OCI-LY7 (cell line): ENCODE measurements around the gene FOXD1. TPM values are rescaled to one million over a fixed set of nuclear protein-coding genes. Genes with fewer than 3 reads are reported as not detected.
"Not testable (repeated sequence)": the region's sequence is repeated elsewhere in the genome, so short reads cannot be mapped to it uniquely, and the experiment has no call there.

ENCODE experiments used
- BruUV-seq: library from RNA; stranded (reverse); fragments of 400-500 nt; replicated peaks from 2 replicates; lab custom pipeline; 2021; lab: Mats Ljungman, UMichigan
- CTCF ChIA-PET: fragments of 300-600 bp; sonication (Branson Sonifier 250); formaldehyde crosslinking; loops from one replicate; lab custom pipeline; 2022; ENCODE audit warnings: antibody characterized with exemption; ENCODE audit not compliant: unreplicated experiment; lab: Charles Lee
- POLR2A ChIA-PET: fragments of 300-600 bp; sonication (Branson Sonifier 250); formaldehyde crosslinking; loops from one replicate; lab custom pipeline; 2022; ENCODE audit warnings: antibody characterized with exemption; lab: Charles Lee
- DNase-seq: peaks from one replicate; pipeline ENCODE4 v3.0.0-alpha.2; 2015; ENCODE audit warnings: low spot score
- H2AFZ ChIP-seq: fragments of 200-600 bp; sonication (generic), shearing (Covaris generic); 2 replicates; pipeline ENCODE4 v1.6.1; 2014; ENCODE audit warnings: mild to moderate bottlenecking, antibody characterized with exemption, low read length, moderate library complexity
- H3K27ac ChIP-seq: fragments of 200-600 bp; sonication (generic); 2 replicates; pipeline ENCODE4 v1.5.1; 2014; ENCODE audit warnings: mixed run types, low read depth, mild to moderate bottlenecking, moderate library complexity, low read length, inconsistent platforms; ENCODE audit not compliant: poor library complexity, severe bottlenecking
- H3K36me3 ChIP-seq: fragments of 200-600 bp; sonication (generic); 2 replicates; pipeline ENCODE4 v1.6.1; 2014; ENCODE audit warnings: mild to moderate bottlenecking, antibody characterized with exemption, low read length, moderate library complexity, mixed read lengths; ENCODE audit not compliant: insufficient read depth
- H3K4me1 ChIP-seq: fragments of 200-600 bp; sonication (generic); 2 replicates; pipeline ENCODE4 v1.5.1; 2014; ENCODE audit warnings: mild to moderate bottlenecking, low read length; ENCODE audit not compliant: insufficient read depth, poor library complexity, severe bottlenecking
- H3K4me2 ChIP-seq: fragments of 200-600 bp; sonication (generic); 2 replicates; pipeline ENCODE4 v1.6.1; 2014; ENCODE audit warnings: mild to moderate bottlenecking, low read length
- H3K4me3 ChIP-seq: fragments of 200-600 bp; sonication (generic); 2 replicates; pipeline ENCODE4 v1.5.1; 2014; ENCODE audit warnings: mild to moderate bottlenecking, low read depth, low read length; ENCODE audit not compliant: poor library complexity, severe bottlenecking
- H3K79me2 ChIP-seq: fragments of 200-600 bp; sonication (generic); 2 replicates; pipeline ENCODE4 v1.6.1; 2016; ENCODE audit warnings: low read depth, mild to moderate bottlenecking, low read length, moderate library complexity, mixed read lengths; ENCODE audit not compliant: insufficient read depth
- H3K9me2 ChIP-seq: fragments of 200-600 bp; sonication (generic); 2 replicates; pipeline ENCODE4 v1.6.1; 2016; ENCODE audit warnings: mild to moderate bottlenecking, low read length, mixed read lengths; ENCODE audit not compliant: insufficient read depth
- H3K9me3 ChIP-seq: fragments of 200-600 bp; sonication (generic); 2 replicates; pipeline ENCODE4 v1.6.1; 2014; ENCODE audit warnings: mild to moderate bottlenecking, mixed run types, low read length, mixed read lengths
- H4K20me1 ChIP-seq: fragments of 200-600 bp; sonication (generic); 2 replicates; pipeline ENCODE4 v1.6.1; 2014; ENCODE audit warnings: mild to moderate bottlenecking, antibody characterized with exemption, low read length, moderate library complexity, mixed read lengths; ENCODE audit not compliant: insufficient read depth
- CTCF ChIP-seq: fragments of 200-600 bp; sonication (generic); conservative IDR thresholded peaks from 2 replicates; pipeline ENCODE4 v1.5.1; 2014; ENCODE audit warnings: mild to moderate bottlenecking, antibody characterized with exemption, low read length, moderate library complexity, mixed read lengths
- EZH2phosphoT487 ChIP-seq: fragments of 200-600 bp; sonication (generic); IDR thresholded peaks from 2 replicates; pipeline ENCODE4 v1.6.1; 2018; ENCODE audit warnings: low read depth, borderline replicate concordance, mild to moderate bottlenecking, mixed run types, antibody characterized with exemption, low read length, moderate library complexity, mixed read lengths
- intact Hi-C: fragments of 100-400 bp; cut with micrococcal nuclease; formaldehyde crosslinking; loops from one replicate; pipeline ENCODE4 v1.10.0; 2022; ENCODE audit not compliant: unreplicated experiment
- total RNA-seq, 2 experiments: library from RNA; depleted of rRNA in 1 of 2; stranded (reverse); fragments of >200 nt in 1 of 2; shearing (Covaris generic) in 1 of 2; gene quantifications; 2 replicates each; pipeline ENCODE4 v1.2.3, GENCODE V29; 2014 to 2022

The FOXD1 gene
- total RNA-seq, 2 experiments from 2014 or later, result 1.5 to 5.6 TPM

DNA sequence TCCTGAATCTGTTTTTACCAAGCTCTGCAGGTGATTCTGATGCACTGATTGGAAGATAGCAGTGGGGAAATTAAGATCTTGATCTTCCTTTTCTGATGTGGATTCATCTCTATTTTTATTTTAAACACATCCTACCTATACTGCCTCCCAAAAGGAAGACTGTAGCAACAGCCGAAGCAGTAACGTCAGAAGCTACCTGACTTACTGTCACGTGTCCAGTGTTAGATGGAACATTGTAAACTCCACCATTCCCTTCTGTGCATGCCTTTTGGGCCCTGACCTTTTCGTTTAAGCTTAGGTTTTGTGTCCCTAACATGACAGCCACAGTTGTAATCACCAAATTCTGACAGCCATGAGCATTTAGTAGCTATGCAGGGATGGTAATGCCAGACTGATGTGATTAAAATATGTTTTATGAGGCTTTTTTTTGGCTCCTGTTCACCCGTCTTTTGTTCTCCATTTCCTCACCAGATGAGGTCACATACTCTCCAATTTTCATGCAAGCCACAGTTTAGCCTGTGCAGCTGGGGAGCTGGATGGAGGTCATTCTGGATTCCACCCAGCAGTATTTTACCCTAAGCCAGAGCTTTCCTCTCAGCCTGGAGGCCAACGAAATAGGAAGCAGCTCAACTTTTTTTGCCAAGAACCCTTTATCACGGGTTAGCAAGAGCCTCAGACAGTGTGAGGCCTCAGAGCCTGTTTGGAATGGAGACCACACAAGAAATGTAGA is 15.6 kb upstream of the FOXD1 start:
- Histone ChIP-seq H3K79me2 (no peaks in the 10 kb centered on the region), H3K4me1 (no peaks in the 10 kb centered on the region), H4K20me1 (no peaks in the 10 kb centered on the region), H3K27ac (no peak overlapping the region), H3K4me2 (no peak overlapping the region), H3K9me3 (no peaks in the 10 kb centered on the region), H3K4me3 (no peak overlapping the region), H3K36me3 (no peaks in the 10 kb centered on the region), H3K9me2 (no peaks in the 10 kb centered on the region), H2AFZ (no peak overlapping the region)
- CTCF ChIA-PET, result no interaction called here
- TF ChIP-seq EZH2phosphoT487 (no peak), CTCF (no peak)
- BruUV-seq, result no TSS peak
- intact Hi-C loops, result no loop called here
- no peak for DNase-seq
- POLR2A ChIA-PET, result no interaction called here

DNA sequence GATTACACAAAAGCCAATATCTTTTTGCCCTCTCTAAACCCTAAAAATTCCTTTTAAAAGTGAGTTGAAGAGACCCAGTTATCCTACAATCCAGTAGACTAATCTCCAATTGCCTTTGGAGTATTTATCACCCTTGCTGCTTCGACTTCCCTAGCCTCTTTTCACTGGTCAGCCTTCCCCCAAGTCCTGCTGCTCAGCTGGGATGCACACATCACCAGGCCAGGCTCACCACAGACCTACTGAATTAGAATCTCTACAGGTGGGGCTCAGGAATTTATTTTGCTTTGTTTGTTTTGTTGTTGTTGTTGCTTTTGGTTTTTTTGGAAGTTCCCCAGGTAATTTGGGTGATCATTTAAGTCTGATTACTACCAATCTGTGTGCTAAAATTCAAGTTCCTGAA is 11.6 kb upstream of the FOXD1 start:
- no peak for DNase-seq
- Histone ChIP-seq H3K79me2 (no peaks in the 10 kb centered on the region), H2AFZ (no peak overlapping the region), H3K27ac (no peak overlapping the region), H3K4me2 (no peak overlapping the region), H3K9me3 (no peaks in the 10 kb centered on the region), H3K36me3 (no peaks in the 10 kb centered on the region), H3K4me3 (no peak overlapping the region), H3K9me2 (no peaks in the 10 kb centered on the region), H4K20me1 (no peaks in the 10 kb centered on the region), H3K4me1 (no peaks in the 10 kb centered on the region)
- intact Hi-C loops, result no loop called here
- BruUV-seq, result no TSS peak
- ChIA-PET POLR2A (no interaction called here), CTCF (no interaction called here)
- no peak for TF ChIP-seq CTCF
- no peak for TF ChIP-seq EZH2phosphoT487

DNA sequence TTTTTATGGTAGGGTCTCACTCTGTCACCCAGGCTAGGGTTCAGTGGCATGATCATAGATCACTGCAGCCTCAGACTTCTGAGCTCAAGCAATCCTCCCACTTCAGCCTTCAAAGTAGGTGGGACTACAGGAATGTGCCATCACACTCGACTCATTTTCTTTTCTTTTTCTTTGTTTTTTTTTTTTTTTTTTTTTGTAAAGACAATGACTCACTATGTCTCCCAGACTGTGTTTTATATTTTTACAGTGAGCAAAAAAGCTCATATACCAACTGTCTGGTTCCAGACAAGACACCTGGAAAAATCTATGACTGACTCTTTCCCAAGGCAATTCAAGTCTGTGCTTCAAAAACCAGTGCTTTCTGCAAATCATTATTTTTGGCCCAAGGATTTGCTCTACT is 10.8 kb upstream of the FOXD1 start:
- no TSS peak for BruUV-seq
- H2AFZ ChIP-seq, result no peak overlapping the region

DNA sequence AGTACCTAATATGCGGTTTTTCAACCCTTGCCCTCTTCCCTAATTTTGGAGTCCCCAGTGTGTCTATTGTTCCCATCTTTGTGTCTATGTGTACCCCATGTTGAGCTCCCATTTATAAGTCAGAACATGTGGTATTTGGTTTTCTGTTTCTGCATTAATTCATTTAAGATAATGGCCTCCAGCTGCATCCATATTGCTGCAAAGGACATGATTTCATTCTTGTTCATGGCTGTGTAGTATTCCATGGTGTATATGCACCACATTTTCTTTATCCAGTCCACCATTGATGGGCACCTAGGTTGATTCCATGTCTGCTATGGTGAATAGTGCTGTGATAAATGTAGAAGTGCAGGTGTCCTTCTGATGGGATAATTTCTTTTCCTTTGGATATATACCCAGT is 7.9 kb upstream of the FOXD1 start:
- BruUV-seq, H2AFZ ChIP-seq, H3K9me3 ChIP-seq, intact Hi-C loops, H3K4me1 ChIP-seq, H3K4me2 ChIP-seq, CTCF ChIA-PET, H4K20me1 ChIP-seq, DNase-seq, H3K4me3 ChIP-seq, H3K36me3 ChIP-seq, H3K79me2 ChIP-seq, H3K27ac ChIP-seq, H3K9me2 ChIP-seq: not testable (repeated sequence)
- POLR2A ChIA-PET, result interaction anchor here (0.9 kb wide), 1 partner anchor 39 kb away, joined by 4 read pairs; no protein-coding TSS in a partner anchor

More for the DNA sequence above, 10.8 kb upstream of the FOXD1 start:
- Histone ChIP-seq H3K9me3 (no peaks in the 10 kb centered on the region), H3K79me2 (no peaks in the 10 kb centered on the region), H3K9me2 (no peaks in the 10 kb centered on the region), H3K4me2 (no peak overlapping the region), H3K4me1 (no peaks in the 10 kb centered on the region), H3K36me3 (no peaks in the 10 kb centered on the region), H3K27ac (no peak overlapping the region), H4K20me1 (no peaks in the 10 kb centered on the region), H3K4me3 (no peak overlapping the region)
- no peak for DNase-seq
- ChIA-PET POLR2A (no interaction called here), CTCF (no interaction called here)
- TF ChIP-seq EZH2phosphoT487, result no peak
- TF ChIP-seq CTCF, result no peak
- intact Hi-C loops, result no loop called here
